Upper lobe of right lung (tissue), 1 donor: ENCODE data around the gene RBM24. TPM values are rescaled to one million over a fixed set of nuclear protein-coding genes. Genes with fewer than 3 reads are reported as not detected.

Experiments
- ATAC-seq: fragments of 200-7000 bp; cut with Tn5 transposase; one replicate; pipeline ENCODE4 v1.9.1; 2020; ENCODE audit warnings: mild to moderate bottlenecking, moderate library complexity
- DNase-seq: peaks from one replicate; pipeline ENCODE4 v3.0.0-alpha.2; 2020
- H3K27ac ChIP-seq: fragments of 200-600 bp; one replicate; pipeline ENCODE4 v1.8.0; 2022
- H3K27me3 ChIP-seq: fragments of 200-600 bp; one replicate; pipeline ENCODE4 v1.8.0; 2022; ENCODE audit warnings: mild to moderate bottlenecking
- H3K36me3 ChIP-seq: fragments of 200-600 bp; one replicate; pipeline ENCODE4 v1.8.0; 2022
- H3K4me1 ChIP-seq: fragments of 200-600 bp; one replicate; pipeline ENCODE4 v1.8.0; 2022
- H3K4me3 ChIP-seq: fragments of 200-600 bp; one replicate; pipeline ENCODE4 v1.8.0; 2022; ENCODE audit warnings: mild to moderate bottlenecking
- H3K9me3 ChIP-seq: fragments of 200-600 bp; one replicate; pipeline ENCODE4 v1.8.0; 2022
- intact Hi-C: fragments of 100-400 bp; cut with DNase I; formaldehyde crosslinking; loops from one replicate; pipeline ENCODE4 v1.11.0; 2022
- total RNA-seq: library from RNA; stranded (reverse); fragmentation: NEBNext Ultra II Directional; extraction: Animal tissue kit (Norgen Biotek cat#: 25700); gene quantifications from one replicate; pipeline ENCODE4 v1.2.1, GENCODE V29; 2021
- TF ChIP-seq, protein P1 (sequence below): fragments of 200-600 bp; IDR thresholded peaks from one replicate; pipeline ENCODE4 v1.8.0; 2022; ENCODE audit warnings: antibody characterized with exemption
- donor health status: DM: no; HTN: yes; CAD: no; lungs with severe emphysema.

The RBM24 gene
- total RNA-seq, 1 donor from 2014 or later = 0.49 TPM

DNA sequence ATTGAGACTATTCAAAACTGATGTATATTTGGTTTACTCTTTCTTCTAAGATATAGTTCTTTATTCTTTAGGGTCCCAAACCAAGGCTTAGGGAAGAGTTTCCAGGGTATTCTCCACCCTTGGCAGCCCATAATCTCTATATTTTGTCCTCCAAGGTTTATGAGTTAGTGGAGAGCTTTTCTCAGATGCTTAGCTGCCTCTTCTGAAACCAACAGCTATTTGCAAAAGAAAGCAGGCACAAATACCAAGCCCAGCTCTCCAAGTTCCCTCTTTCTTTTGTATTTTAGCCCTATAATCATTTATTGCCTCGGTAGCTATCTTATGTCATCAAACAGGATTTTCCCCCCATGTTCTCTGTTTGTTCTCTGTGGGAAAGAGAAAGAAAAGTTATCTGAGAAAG lies 39.1 kb upstream of the RBM24 start:
- ATAC-seq = no peak
- Histone ChIP-seq H3K9me3 (no peaks in the 10 kb centered on the region), H3K36me3 (no peaks in the 10 kb centered on the region), H3K27ac (no peak overlapping the region), H3K4me1 (no peaks in the 10 kb centered on the region), H3K27me3 (no peaks in the 10 kb centered on the region), H3K4me3 (no peak overlapping the region)
- TF ChIP-seq, protein P1, sequence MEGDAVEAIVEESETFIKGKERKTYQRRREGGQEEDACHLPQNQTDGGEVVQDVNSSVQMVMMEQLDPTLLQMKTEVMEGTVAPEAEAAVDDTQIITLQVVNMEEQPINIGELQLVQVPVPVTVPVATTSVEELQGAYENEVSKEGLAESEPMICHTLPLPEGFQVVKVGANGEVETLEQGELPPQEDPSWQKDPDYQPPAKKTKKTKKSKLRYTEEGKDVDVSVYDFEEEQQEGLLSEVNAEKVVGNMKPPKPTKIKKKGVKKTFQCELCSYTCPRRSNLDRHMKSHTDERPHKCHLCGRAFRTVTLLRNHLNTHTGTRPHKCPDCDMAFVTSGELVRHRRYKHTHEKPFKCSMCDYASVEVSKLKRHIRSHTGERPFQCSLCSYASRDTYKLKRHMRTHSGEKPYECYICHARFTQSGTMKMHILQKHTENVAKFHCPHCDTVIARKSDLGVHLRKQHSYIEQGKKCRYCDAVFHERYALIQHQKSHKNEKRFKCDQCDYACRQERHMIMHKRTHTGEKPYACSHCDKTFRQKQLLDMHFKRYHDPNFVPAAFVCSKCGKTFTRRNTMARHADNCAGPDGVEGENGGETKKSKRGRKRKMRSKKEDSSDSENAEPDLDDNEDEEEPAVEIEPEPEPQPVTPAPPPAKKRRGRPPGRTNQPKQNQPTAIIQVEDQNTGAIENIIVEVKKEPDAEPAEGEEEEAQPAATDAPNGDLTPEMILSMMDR = no peak
- intact Hi-C loops = no loop called here
- DNase-seq = no peak

DNA sequence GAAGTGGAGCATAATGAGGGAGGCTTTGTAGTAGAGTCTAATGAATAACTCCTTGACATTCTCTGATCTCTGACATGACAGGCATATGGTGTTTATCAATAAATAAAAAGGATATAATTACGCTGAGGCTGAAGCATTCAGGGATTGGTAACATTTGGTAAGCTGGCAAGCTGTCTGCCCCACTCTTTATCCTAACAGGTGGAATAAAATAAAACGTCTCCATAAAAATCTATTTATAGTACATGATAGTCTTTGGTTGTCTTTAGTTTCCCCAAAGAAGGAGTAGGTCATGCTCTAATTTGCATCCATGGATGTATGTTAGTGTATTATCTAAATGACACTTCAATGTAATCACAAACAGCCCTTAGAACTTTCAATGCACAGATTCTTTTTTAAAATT lies 30.9 kb upstream of the RBM24 start:
- Histone ChIP-seq H3K9me3 (no peaks in the 10 kb centered on the region), H3K4me1 (no peaks in the 10 kb centered on the region), H3K36me3 (no peaks in the 10 kb centered on the region), H3K4me3 (no peak overlapping the region), H3K27me3 (no peaks in the 10 kb centered on the region), H3K27ac (no peak overlapping the region)
- no peak for ATAC-seq
- intact Hi-C loops = no loop called here
- no peak for DNase-seq
- TF ChIP-seq, protein P1 = no peak

DNA sequence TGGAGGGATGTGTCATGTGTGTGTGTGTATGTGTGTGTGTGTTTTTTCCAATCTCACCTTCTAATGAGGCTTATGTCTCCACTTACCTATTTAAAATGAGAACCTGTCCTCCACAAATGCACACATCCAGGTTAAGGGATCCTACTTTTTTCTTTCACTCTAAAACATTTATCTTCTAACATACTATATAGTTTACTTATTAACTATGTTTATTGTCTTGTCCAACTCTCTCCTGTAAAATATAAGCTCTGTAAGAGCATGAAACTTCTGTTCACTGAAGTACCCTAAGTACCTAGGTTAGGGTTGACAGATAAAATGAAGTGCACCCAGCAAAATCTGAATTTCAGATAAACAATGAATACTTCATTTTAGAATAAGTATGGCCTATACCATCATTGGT lies 29.2 kb upstream of the RBM24 start:
- ATAC-seq (no peak), DNase-seq (no peak)
- intact Hi-C loops = no loop called here
- Histone ChIP-seq H3K27ac (no peak overlapping the region), H3K4me1 (no peaks in the 10 kb centered on the region), H3K36me3 (no peaks in the 10 kb centered on the region), H3K27me3 (no peaks in the 10 kb centered on the region), H3K4me3 (no peak overlapping the region), H3K9me3 (no peaks in the 10 kb centered on the region)
- TF ChIP-seq, protein P1 = no peak

DNA sequence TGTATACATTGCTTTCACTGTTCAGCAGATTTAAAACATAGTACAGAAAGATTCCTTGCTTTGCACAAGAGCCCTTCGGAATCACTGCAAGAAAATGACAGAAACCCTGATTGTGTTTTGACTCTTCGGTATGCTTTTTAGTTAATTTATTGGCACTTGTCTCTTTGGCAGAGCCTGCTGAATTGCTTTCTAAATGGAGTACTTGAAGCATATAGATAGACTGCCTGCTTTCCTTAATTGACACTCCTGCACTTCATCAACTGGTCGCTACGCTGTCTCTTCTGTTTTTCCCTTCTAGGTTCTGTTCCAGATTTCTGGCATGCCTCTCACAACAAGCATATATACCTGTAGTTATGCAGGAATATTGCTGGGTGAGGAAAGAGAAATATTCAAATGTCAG lies 22.4 kb upstream of the RBM24 start:
- DNase-seq = no peak
- H3K27ac ChIP-seq = no peak overlapping the region

DNA sequence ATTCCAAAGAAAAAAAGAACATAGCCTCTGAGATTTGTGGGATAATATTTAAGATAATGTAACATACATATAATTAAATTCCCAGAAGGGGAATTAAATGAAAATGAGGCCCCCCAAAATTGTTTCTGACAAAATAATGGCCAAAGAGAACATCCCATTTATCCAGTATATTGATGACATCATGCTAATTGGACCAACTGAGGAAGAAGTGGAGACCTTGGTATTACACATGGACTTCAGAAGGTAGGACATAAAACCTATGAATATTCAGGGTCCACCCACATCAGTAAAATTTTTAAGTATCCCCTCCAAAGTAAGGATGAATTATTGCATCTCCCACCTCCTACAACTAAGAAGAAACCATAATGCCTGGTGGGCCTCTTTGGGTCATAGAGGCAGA lies 15.6 kb upstream of the RBM24 start:
- intact Hi-C loops = no loop called here
- H3K9me3 ChIP-seq = no peaks in the 10 kb centered on the region
- H3K36me3 ChIP-seq = no peaks in the 10 kb centered on the region
- no peaks in the 10 kb centered on the region for H3K4me1 ChIP-seq
- no peak overlapping the region for H3K4me3 ChIP-seq
- DNase-seq (no peak), ATAC-seq (no peak)
- H3K27ac ChIP-seq = no peak overlapping the region
- no peaks in the 10 kb centered on the region for H3K27me3 ChIP-seq
- TF ChIP-seq, protein P1 = no peak

More for the DNA sequence above, 22.4 kb upstream of the RBM24 start:
- H3K36me3 ChIP-seq = no peaks in the 10 kb centered on the region
- no peak for ATAC-seq
- H3K27me3 ChIP-seq = peaks cover 5% of the 10 kb centered on the region
- no peaks in the 10 kb centered on the region for H3K4me1 ChIP-seq
- TF ChIP-seq, protein P1 = no peak
- H3K4me3 ChIP-seq = no peak overlapping the region
- H3K9me3 ChIP-seq = no peaks in the 10 kb centered on the region
- intact Hi-C loops = no loop called here

DNA sequence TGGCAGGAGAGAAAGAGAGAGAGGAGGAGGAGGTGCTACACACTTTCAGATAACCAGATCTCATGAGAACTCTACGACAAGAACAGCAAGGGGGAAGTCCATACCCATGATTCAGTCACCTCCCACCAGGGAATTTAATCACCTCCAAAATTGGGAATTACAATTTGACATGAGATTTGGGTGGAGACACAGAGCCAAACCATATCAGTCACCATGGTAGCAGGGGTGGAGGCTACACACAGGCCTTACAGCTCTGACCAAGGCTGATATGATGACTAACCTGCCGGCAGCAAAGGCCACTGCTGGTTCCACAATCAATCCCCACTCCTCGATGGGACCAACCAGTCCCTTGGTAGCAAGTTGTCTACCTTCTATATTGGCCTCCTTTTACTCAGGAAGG lies 13.6 kb upstream of the RBM24 start:
- Histone ChIP-seq H3K4me3 (no peak overlapping the region), H3K9me3 (no peaks in the 10 kb centered on the region), H3K27ac (no peak overlapping the region), H3K4me1 (no peaks in the 10 kb centered on the region), H3K36me3 (no peaks in the 10 kb centered on the region), H3K27me3 (no peaks in the 10 kb centered on the region)
- intact Hi-C loops = no loop called here
- TF ChIP-seq, protein P1 = no peak
- ATAC-seq = no peak
- DNase-seq = no peak
